ENCODE measurements around the gene ATP9B.

Gene ATP9B

GRCh38 chr18:79400591-79401381, 331.6 kb downstream of the ATP9B start:
- Histone ChIP-seq H3K4me1 (ENCODE audit: insufficient read depth, insufficient read length) (peaks cover 7% of the 10 kb centered on the region), H3K4me3 (ENCODE audit: insufficient read length, low read depth) (peak overlapping the region; percentile 53), H3K9me3 (ENCODE audit: insufficient read depth, low read length) (no peaks in the 10 kb centered on the region), H3K9ac (ENCODE audit: insufficient read length, low read depth) (peak overlapping the region; percentile 56), H3K36me3 (ENCODE audit: insufficient read depth, insufficient read length, low read length) (no peaks in the 10 kb centered on the region), H3K27me3 (ENCODE audit: insufficient read depth, insufficient read length) (peaks cover 36% of the 10 kb centered on the region)
- no peak for TF ChIP-seq YY1 (IDR thresholded peaks at IDR 0.05; ENCODE audit: insufficient read depth, insufficient read length)
- TF ChIP-seq SUZ12 (IDR thresholded peaks at IDR 0.05; ENCODE audit: extremely low read depth, insufficient read depth, insufficient read length), result no peak
- no peak for TF ChIP-seq ZNF274 (IDR thresholded peaks at IDR 0.05; ENCODE audit: low read depth, low read length)
- DNase-seq (ENCODE audit: low read depth, low spot score), result no peak

- no peak for DNase-seq (ENCODE audit: low read depth, low spot score)
- no peaks in the 10 kb centered on the region for H3K9me3 ChIP-seq (ENCODE audit: insufficient read depth, low read length)
- TF ChIP-seq YY1 (IDR thresholded peaks at IDR 0.05; ENCODE audit: insufficient read depth, insufficient read length) (no peak), SUZ12 (IDR thresholded peaks at IDR 0.05; ENCODE audit: extremely low read depth, insufficient read depth, insufficient read length) (no peak), ZNF274 (IDR thresholded peaks at IDR 0.05; ENCODE audit: low read depth, low read length) (no peak)
- H3K4me1 ChIP-seq (ENCODE audit: insufficient read depth, insufficient read length), result peaks cover 7% of the 10 kb centered on the region
- H3K36me3 ChIP-seq (ENCODE audit: insufficient read depth, insufficient read length, low read length), result no peaks in the 10 kb centered on the region
- H3K27me3 ChIP-seq (ENCODE audit: insufficient read depth, insufficient read length), result peaks cover 31% of the 10 kb centered on the region
- H3K9ac ChIP-seq (ENCODE audit: insufficient read length, low read depth), result no peak overlapping the region
- H3K4me3 ChIP-seq (ENCODE audit: insufficient read length, low read depth), result no peak overlapping the region
Measured at GRCh38 chr18:79401494-79402208, 332.5 kb downstream of the ATP9B start.

GRCh38 chr18:79402209-79402576, 333.0 kb downstream of the ATP9B start:
- peaks cover 7% of the 10 kb centered on the region for H3K4me1 ChIP-seq (ENCODE audit: insufficient read depth, insufficient read length)
- H3K4me3 ChIP-seq (ENCODE audit: insufficient read length, low read depth), result no peak overlapping the region
- H3K9ac ChIP-seq (ENCODE audit: insufficient read length, low read depth), result no peak overlapping the region
- H3K9me3 ChIP-seq (ENCODE audit: insufficient read depth, low read length), result no peaks in the 10 kb centered on the region
- H3K36me3 ChIP-seq (ENCODE audit: insufficient read depth, insufficient read length, low read length), result no peaks in the 10 kb centered on the region
- no peak for DNase-seq (ENCODE audit: low read depth, low spot score)
- no peak for TF ChIP-seq YY1 (IDR thresholded peaks at IDR 0.05; ENCODE audit: insufficient read depth, insufficient read length)
- peaks cover 26% of the 10 kb centered on the region for H3K27me3 ChIP-seq (ENCODE audit: insufficient read depth, insufficient read length)

GRCh38 chr18:79402977-79403722, 334.0 kb downstream of the ATP9B start:
- DNase-seq (ENCODE audit: low read depth, low spot score), result no peak
- Histone ChIP-seq H3K27me3 (ENCODE audit: insufficient read depth, insufficient read length) (peaks cover 16% of the 10 kb centered on the region), H3K4me3 (ENCODE audit: insufficient read length, low read depth) (no peak overlapping the region), H3K9me3 (ENCODE audit: insufficient read depth, low read length) (no peaks in the 10 kb centered on the region), H3K36me3 (ENCODE audit: insufficient read depth, insufficient read length, low read length) (no peaks in the 10 kb centered on the region), H3K4me1 (ENCODE audit: insufficient read depth, insufficient read length) (peaks cover 4% of the 10 kb centered on the region), H3K9ac (ENCODE audit: insufficient read length, low read depth) (no peak overlapping the region)
- no peak for TF ChIP-seq YY1 (IDR thresholded peaks at IDR 0.05; ENCODE audit: insufficient read depth, insufficient read length)
- TF ChIP-seq SUZ12 (IDR thresholded peaks at IDR 0.05; ENCODE audit: extremely low read depth, insufficient read depth, insufficient read length), result no peak
- TF ChIP-seq ZNF274 (IDR thresholded peaks at IDR 0.05; ENCODE audit: low read depth, low read length), result no peak

GRCh38 chr18:79403723-79404566, 334.8 kb downstream of the ATP9B start:
- no peak for DNase-seq (ENCODE audit: low read depth, low spot score)
- H3K9ac ChIP-seq (ENCODE audit: insufficient read length, low read depth), result peak overlapping the region; percentile 2

GRCh38 chr18:79404567-79404910, 335.3 kb downstream of the ATP9B start:
- peaks cover 3% of the 10 kb centered on the region for H3K27me3 ChIP-seq (ENCODE audit: insufficient read depth, insufficient read length)
- no peak for DNase-seq (ENCODE audit: low read depth, low spot score)
- peak overlapping the region; percentile 2 for H3K9ac ChIP-seq (ENCODE audit: insufficient read length, low read depth)
- TF ChIP-seq ZNF274 (IDR thresholded peaks at IDR 0.05; ENCODE audit: low read depth, low read length) (no peak), YY1 (IDR thresholded peaks at IDR 0.05; ENCODE audit: insufficient read depth, insufficient read length) (no peak), SUZ12 (IDR thresholded peaks at IDR 0.05; ENCODE audit: extremely low read depth, insufficient read depth, insufficient read length) (no peak)
- H3K4me3 ChIP-seq (ENCODE audit: insufficient read length, low read depth), result no peak overlapping the region
- H3K36me3 ChIP-seq (ENCODE audit: insufficient read depth, insufficient read length, low read length), result no peaks in the 10 kb centered on the region
- H3K9me3 ChIP-seq (ENCODE audit: insufficient read depth, low read length), result no peaks in the 10 kb centered on the region
- peaks cover 2% of the 10 kb centered on the region for H3K4me1 ChIP-seq (ENCODE audit: insufficient read depth, insufficient read length)

More at GRCh38 chr18:79403723-79404566, 334.8 kb downstream of the ATP9B start:
- H3K4me3 ChIP-seq (ENCODE audit: insufficient read length, low read depth), result no peak overlapping the region
- TF ChIP-seq YY1 (IDR thresholded peaks at IDR 0.05; ENCODE audit: insufficient read depth, insufficient read length) (no peak), SUZ12 (IDR thresholded peaks at IDR 0.05; ENCODE audit: extremely low read depth, insufficient read depth, insufficient read length) (no peak), ZNF274 (IDR thresholded peaks at IDR 0.05; ENCODE audit: low read depth, low read length) (no peak)
- peaks cover 2% of the 10 kb centered on the region for H3K4me1 ChIP-seq (ENCODE audit: insufficient read depth, insufficient read length)
- H3K9me3 ChIP-seq (ENCODE audit: insufficient read depth, low read length), result no peaks in the 10 kb centered on the region
- no peaks in the 10 kb centered on the region for H3K36me3 ChIP-seq (ENCODE audit: insufficient read depth, insufficient read length, low read length)
- H3K27me3 ChIP-seq (ENCODE audit: insufficient read depth, insufficient read length), result peaks cover 9% of the 10 kb centered on the region
